CD8-positive, alpha-beta memory T cell (primary cell): Measurements from ENCODE around the gene ZNF526. TPM values are rescaled to one million over a fixed set of nuclear protein-coding genes. Genes with fewer than 3 reads are reported as not detected.

Source experiments
- CTCF ChIA-PET: fragments of 350-600 bp; sonication (Branson Sonifier 250); formaldehyde crosslinking; loops from one replicate; lab custom pipeline; 2021; ENCODE audit warnings: antibody characterized with exemption; lab: Charles Lee
- POLR2A ChIA-PET: fragments of 350-600 bp; sonication (Branson Sonifier 250); formaldehyde crosslinking; loops from one replicate; lab custom pipeline; 2021; ENCODE audit warnings: antibody characterized with exemption; lab: Charles Lee
- DNase-seq, 5 donors: peaks; one replicate each; pipeline versions ENCODE4 v3.0.0 to v3.0.0-alpha.2; 2020 to 2022; ENCODE audit warnings: mixed read lengths in 1 of 5
- H3K27ac ChIP-seq: one replicate; pipeline ENCODE4 v1.7.0; 2013; ENCODE audit warnings: low read depth, mild to moderate bottlenecking, low read length, moderate library complexity
- H3K27me3 ChIP-seq: 2 replicates; pipeline ENCODE4 v1.7.0; 2013; ENCODE audit warnings: low read length, mild to moderate bottlenecking; ENCODE audit not compliant: insufficient read depth, poor library complexity, severe bottlenecking
- H3K36me3 ChIP-seq: 2 replicates; pipeline ENCODE4 v1.7.0; 2013; ENCODE audit warnings: mild to moderate bottlenecking, low read length, moderate library complexity; ENCODE audit not compliant: insufficient read depth
- H3K4me1 ChIP-seq: 2 replicates; pipeline ENCODE4 v1.7.0; 2013; ENCODE audit warnings: mild to moderate bottlenecking, low read length, moderate library complexity; ENCODE audit not compliant: insufficient read depth
- H3K4me3 ChIP-seq: 2 replicates; pipeline ENCODE4 v1.7.0; 2013; ENCODE audit warnings: mild to moderate bottlenecking, low read length
- H3K9me3 ChIP-seq: 2 replicates; pipeline ENCODE4 v1.7.0; 2013; ENCODE audit warnings: mild to moderate bottlenecking, low read length
- H3K27ac Mint-ChIP-seq, 8 donors: one replicate each; pipeline ENCODE4 v1.8.0; 2020 to 2021; ENCODE audit warnings: mixed read lengths in 8 of 8, mild to moderate bottlenecking in 6 of 8, inconsistent platforms in 3 of 8, moderate library complexity in 3 of 8
- H3K27me3 Mint-ChIP-seq, 2 donors: one replicate each; pipeline ENCODE4 v1.8.0; 2020 to 2021; ENCODE audit warnings: mixed read lengths in 2 of 2, mild to moderate bottlenecking in 1 of 2, moderate library complexity in 1 of 2
- H3K36me3 Mint-ChIP-seq, 3 donors: one replicate each; pipeline ENCODE4 v1.8.0; 2020 to 2021; ENCODE audit warnings: mixed read lengths in 3 of 3, inconsistent platforms in 1 of 3, mild to moderate bottlenecking in 1 of 3
- H3K4me1 Mint-ChIP-seq, 3 donors: one replicate each; pipeline ENCODE4 v1.8.0; 2020 to 2021; ENCODE audit warnings: mixed read lengths in 3 of 3, inconsistent platforms in 1 of 3, mild to moderate bottlenecking in 1 of 3
- H3K4me3 Mint-ChIP-seq, 7 donors: one replicate each; pipeline ENCODE4 v1.8.0; 2020 to 2021; ENCODE audit warnings: mixed read lengths in 7 of 7, mild to moderate bottlenecking in 6 of 7, moderate library complexity in 4 of 7, inconsistent platforms in 2 of 7
- H3K9me3 Mint-ChIP-seq, 5 donors: one replicate each; pipeline ENCODE4 v1.8.0; 2020 to 2022; ENCODE audit warnings: mixed read lengths in 5 of 5, mild to moderate bottlenecking in 3 of 5, moderate library complexity in 2 of 5, inconsistent platforms in 1 of 5
- polyA plus RNA-seq: library from polyadenylated mRNA; unstranded; fragments of 300-500 nt; fragmentation: Illumina TruSeq; gene quantifications from one replicate; pipeline ENCODE4 v1.2.3, GENCODE V29; 2021
- total RNA-seq, 2 experiments: library from RNA; stranded (reverse); gene quantifications; one replicate each; pipeline ENCODE4 v1.2.3, GENCODE V29; 2021

The ZNF526 gene
- total and polyA plus RNA-seq, 3 experiments from 2014 or later = 9.0 to 20.5 (median 18.4) TPM

DNA sequence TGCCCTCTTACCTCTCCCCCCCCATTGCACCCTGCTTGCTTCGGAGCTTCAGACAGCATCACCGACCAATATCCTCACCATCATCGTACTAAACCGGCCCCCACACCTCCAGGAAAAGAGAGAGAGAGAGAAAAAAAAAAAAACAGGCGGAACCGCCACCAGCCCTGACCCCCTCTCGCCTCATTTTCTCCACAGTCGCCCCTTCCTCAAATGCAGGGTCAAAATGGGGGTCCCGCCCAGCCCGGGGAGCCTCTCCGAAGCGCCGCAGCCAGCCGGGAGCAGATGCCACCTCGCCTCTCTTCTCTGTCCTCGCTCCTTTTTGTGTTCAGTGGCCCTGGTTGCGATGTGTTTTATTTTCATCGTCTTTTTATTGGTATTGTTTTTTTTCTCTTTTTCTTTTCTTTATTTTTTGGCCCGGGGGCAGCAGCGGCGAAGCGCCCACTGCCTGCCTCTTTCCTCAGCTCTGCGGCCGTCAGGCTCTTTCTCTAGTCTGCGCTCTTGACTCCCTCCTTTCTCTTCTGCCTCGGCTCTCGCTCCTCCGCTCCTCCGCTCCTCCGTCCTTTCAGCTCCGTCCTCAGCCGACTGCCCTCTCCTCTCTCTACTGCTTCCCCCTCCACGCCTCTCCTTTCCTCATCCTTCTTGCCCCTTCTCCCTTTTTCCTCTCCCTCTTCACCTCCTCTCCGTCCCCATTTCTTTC lies 44.0 kb upstream of the ZNF526 start:
- ChIA-PET POLR2A (interaction anchor here (0.6 to 1.7 kb wide), 4 partner anchors 22 to 148 kb away, joined by 3 to 9 read pairs (median 5); partner anchors contain the start of gene GSK3A), CTCF (interaction anchor here (0.7 to 2.6 kb wide), 20 partner anchors 9 to 379 kb away, joined by 3 to 13 read pairs (median 5); partner anchors contain the start of genes GSK3A, POU2F2 and ZNF574)
- Mint-ChIP-seq H3K4me3 (peak overlapping the region; percentile 83 to 96 (median 90)), H3K4me1 (peaks cover 10 to 14% (median 13%) of the 10 kb centered on the region in 3 donors), H3K27me3 (peaks cover 7 to 23% of the 10 kb centered on the region in 2 donors), H3K36me3 (peaks cover 0 to 2% (median 0%) of the 10 kb centered on the region in 3 donors), H3K9me3 (no peaks in the 10 kb centered on the region), H3K27ac (peak overlapping the region in 6 of 8 donors; percentile 39 to 90 (median 68))
- H3K4me1 ChIP-seq = peaks cover 12% of the 10 kb centered on the region
- no peaks in the 10 kb centered on the region for H3K36me3 ChIP-seq
- H3K27me3 ChIP-seq = peaks cover 18% of the 10 kb centered on the region
- no peak overlapping the region for H3K27ac ChIP-seq
- H3K4me3 ChIP-seq = peak overlapping the region; percentile 57
- H3K9me3 ChIP-seq = no peaks in the 10 kb centered on the region
- peak in 1 of 5 donors; percentile 19 for DNase-seq

DNA sequence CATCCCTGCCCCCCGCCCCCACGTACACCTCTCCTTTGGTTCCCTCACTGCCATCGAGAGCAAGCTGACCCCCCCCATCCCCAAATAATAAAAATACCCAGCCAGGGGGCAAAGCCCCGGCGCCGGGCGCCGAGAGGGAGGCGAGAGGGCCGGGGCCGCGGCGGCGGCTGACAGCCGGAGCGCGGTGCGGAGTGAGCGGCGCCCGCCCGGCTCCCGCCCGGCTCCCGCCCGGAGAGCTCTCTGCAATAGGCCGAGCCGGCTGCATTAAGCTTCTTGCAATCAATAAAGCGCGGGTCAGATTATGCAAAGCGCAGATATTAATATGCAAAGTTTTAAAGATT lies 43.5 kb upstream of the ZNF526 start:
- ChIA-PET POLR2A (interaction anchor here (0.6 to 1.7 kb wide), 3 partner anchors 22 to 66 kb away, joined by 3 to 9 read pairs (median 6); partner anchors contain the start of gene GSK3A), CTCF (interaction anchor here (0.7 to 2.6 kb wide), 19 partner anchors 8 to 379 kb away, joined by 3 to 13 read pairs (median 5); partner anchors contain the start of genes GSK3A, POU2F2 and ZNF574)
- H3K27me3 ChIP-seq = peaks cover 18% of the 10 kb centered on the region
- H3K27ac Mint-ChIP-seq = peak overlapping the region in 1 of 8 donors; percentile 31
- H3K9me3 Mint-ChIP-seq = no peaks in the 10 kb centered on the region
- DNase-seq = no peak
- H3K9me3 ChIP-seq = no peaks in the 10 kb centered on the region
- H3K4me1 ChIP-seq = peaks cover 12% of the 10 kb centered on the region
- no peaks in the 10 kb centered on the region for H3K36me3 ChIP-seq
- H3K4me3 Mint-ChIP-seq = peak overlapping the region; percentile 83 to 96 (median 90)
- peaks cover 10 to 14% (median 13%) of the 10 kb centered on the region in 3 donors for H3K4me1 Mint-ChIP-seq
- no peaks in the 10 kb centered on the region for H3K36me3 Mint-ChIP-seq
- H3K27me3 Mint-ChIP-seq = peaks cover 7 to 23% of the 10 kb centered on the region in 2 donors
- H3K4me3 ChIP-seq = peak overlapping the region; percentile 57
- no peak overlapping the region for H3K27ac ChIP-seq

GRCh38 chr19:42176990-42177685 lies 43.0 kb upstream of the ZNF526 start:
- Histone ChIP-seq H3K4me1 (peaks cover 12% of the 10 kb centered on the region), H3K4me3 (peak overlapping the region; percentile 17), H3K36me3 (no peaks in the 10 kb centered on the region), H3K27me3 (peaks cover 18% of the 10 kb centered on the region), H3K9me3 (no peaks in the 10 kb centered on the region), H3K27ac (no peak overlapping the region)
- peak; percentile 65 to 83 (median 72) for DNase-seq
- CTCF ChIA-PET = interaction anchor here (0.7 to 2.6 kb wide), 18 partner anchors 7 to 380 kb away, joined by 3 to 13 read pairs (median 5); partner anchors contain the start of genes GSK3A, POU2F2 and ZNF574
- H3K27me3 Mint-ChIP-seq = peaks cover 7 to 23% of the 10 kb centered on the region in 2 donors
- H3K36me3 Mint-ChIP-seq = no peaks in the 10 kb centered on the region
- no peak overlapping the region for H3K27ac Mint-ChIP-seq
- H3K4me1 Mint-ChIP-seq = peaks cover 10 to 18% (median 13%) of the 10 kb centered on the region in 3 donors
- H3K9me3 Mint-ChIP-seq = no peaks in the 10 kb centered on the region
- POLR2A ChIA-PET = interaction anchor here (0.5 to 1.7 kb wide), 4 partner anchors 21 to 65 kb away, joined by 3 to 9 read pairs (median 4); partner anchors contain the start of gene GSK3A
- H3K4me3 Mint-ChIP-seq = peak overlapping the region in 2 of 7 donors; percentile 45 to 83

DNA sequence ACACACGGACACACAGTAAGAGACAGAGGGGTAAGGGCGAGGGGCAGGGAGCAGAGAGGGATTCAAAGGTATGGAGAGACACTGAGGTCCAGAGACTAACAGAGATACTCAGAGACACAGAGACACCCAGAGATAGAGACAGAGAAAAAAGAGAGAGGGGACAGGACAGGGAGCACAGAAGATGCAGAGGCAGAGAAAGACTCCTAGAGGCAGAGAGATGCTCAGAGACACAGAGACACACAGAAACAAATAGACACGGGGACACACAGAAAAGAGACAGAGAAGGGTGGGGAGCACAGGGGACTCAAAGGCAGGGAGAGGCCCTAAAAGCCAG lies 42.5 kb upstream of the ZNF526 start:
- no peak for DNase-seq
- Histone ChIP-seq H3K9me3 (no peaks in the 10 kb centered on the region), H3K27ac (no peak overlapping the region), H3K4me3 (peak overlapping the region; percentile 17), H3K36me3 (no peaks in the 10 kb centered on the region), H3K27me3 (peaks cover 18% of the 10 kb centered on the region), H3K4me1 (peaks cover 12% of the 10 kb centered on the region)
- ChIA-PET POLR2A (interaction anchor here (0.5 to 1.5 kb wide), 2 partner anchors 21 to 60 kb away, joined by 3 to 9 read pairs; no protein-coding TSS in a partner anchor), CTCF (interaction anchor here (1.1 to 1.5 kb wide), 5 partner anchors 38 to 69 kb away, joined by 5 to 7 read pairs (median 5); partner anchors contain the start of gene GSK3A)
- H3K4me3 Mint-ChIP-seq = no peak overlapping the region
- peaks cover 10 to 23% of the 10 kb centered on the region in 2 donors for H3K27me3 Mint-ChIP-seq
- no peaks in the 10 kb centered on the region for H3K9me3 Mint-ChIP-seq
- no peak overlapping the region for H3K27ac Mint-ChIP-seq
- peaks cover 14 to 23% (median 17%) of the 10 kb centered on the region in 3 donors for H3K4me1 Mint-ChIP-seq
- no peaks in the 10 kb centered on the region for H3K36me3 Mint-ChIP-seq

GRCh38 chr19:42178791-42179674 lies 41.1 kb upstream of the ZNF526 start:
- no peaks in the 10 kb centered on the region for H3K9me3 ChIP-seq
- DNase-seq = no peak
- H3K36me3 ChIP-seq = no peaks in the 10 kb centered on the region
- Mint-ChIP-seq H3K9me3 (no peaks in the 10 kb centered on the region), H3K4me1 (peaks cover 23 to 32% (median 29%) of the 10 kb centered on the region in 3 donors), H3K36me3 (no peaks in the 10 kb centered on the region), H3K4me3 (no peak overlapping the region), H3K27me3 (peaks cover 10 to 16% of the 10 kb centered on the region in 2 donors), H3K27ac (no peak overlapping the region)
- peaks cover 18% of the 10 kb centered on the region for H3K27me3 ChIP-seq
- no peak overlapping the region for H3K27ac ChIP-seq
- H3K4me3 ChIP-seq = no peak overlapping the region
- H3K4me1 ChIP-seq = peaks cover 15% of the 10 kb centered on the region
- CTCF ChIA-PET = no interaction called here
- POLR2A ChIA-PET = no interaction called here

- H3K4me3 Mint-ChIP-seq = peak overlapping the region in 6 of 7 donors; percentile 15 to 77 (median 50)
- H3K9me3 ChIP-seq = no peaks in the 10 kb centered on the region
- H3K4me1 ChIP-seq = peaks cover 21% of the 10 kb centered on the region
- peak overlapping the region in 7 of 8 donors; percentile 13 to 94 (median 68) for H3K27ac Mint-ChIP-seq
- no peaks in the 10 kb centered on the region for H3K9me3 Mint-ChIP-seq
- POLR2A ChIA-PET = interaction anchor here (1.8 kb wide), 1 partner anchor 15 kb away, joined by 7 read pairs; no protein-coding TSS in a partner anchor
- peaks cover 7% of the 10 kb centered on the region for H3K27me3 ChIP-seq
- H3K36me3 Mint-ChIP-seq = no peaks in the 10 kb centered on the region
- no peak overlapping the region for H3K4me3 ChIP-seq
- no peak overlapping the region for H3K27ac ChIP-seq
- CTCF ChIA-PET = interaction anchor here (0.7 to 2.8 kb wide), 16 partner anchors 8 to 127 kb away, joined by 3 to 19 read pairs (median 4); partner anchors contain the start of genes DEDD2 and POU2F2
- H3K36me3 ChIP-seq = no peaks in the 10 kb centered on the region
- peaks cover 49 to 60% (median 50%) of the 10 kb centered on the region in 3 donors for H3K4me1 Mint-ChIP-seq
- peak; percentile 45 to 84 (median 60) for DNase-seq
- peaks cover 0 to 8% of the 10 kb centered on the region in 2 donors for H3K27me3 Mint-ChIP-seq
Measured at GRCh38 chr19:42184401-42184861, 35.7 kb upstream of the ZNF526 start.

- Mint-ChIP-seq H3K9me3 (no peaks in the 10 kb centered on the region), H3K4me3 (peak overlapping the region; percentile 0 to 62 (median 42)), H3K27me3 (peaks cover 0 to 6% of the 10 kb centered on the region in 2 donors), H3K36me3 (no peaks in the 10 kb centered on the region), H3K4me1 (peaks cover 56 to 64% (median 57%) of the 10 kb centered on the region in 3 donors), H3K27ac (peak overlapping the region; percentile 6 to 89 (median 61))
- peak in 1 of 5 donors; percentile 34 for DNase-seq
- no peaks in the 10 kb centered on the region for H3K9me3 ChIP-seq
- ChIA-PET POLR2A (interaction anchor here (0.6 to 1.8 kb wide), 2 partner anchors 14 to 89 kb away, joined by 5 to 7 read pairs; no protein-coding TSS in a partner anchor), CTCF (interaction anchor here (0.7 to 2.2 kb wide), 15 partner anchors 9 to 126 kb away, joined by 3 to 10 read pairs (median 4); partner anchors contain the start of gene DEDD2)
- no peak overlapping the region for H3K4me3 ChIP-seq
- no peaks in the 10 kb centered on the region for H3K36me3 ChIP-seq
- H3K27ac ChIP-seq = no peak overlapping the region
- H3K27me3 ChIP-seq = peaks cover under 1% of the 10 kb centered on the region
- H3K4me1 ChIP-seq = peaks cover 21% of the 10 kb centered on the region
Measured at GRCh38 chr19:42185277-42185676, 34.8 kb upstream of the ZNF526 start.
